H1 (cell line): ENCODE data around the gene MCM3AP. TPM values are rescaled to one million over a fixed set of nuclear protein-coding genes. Genes with fewer than 3 reads are reported as not detected.

Experiments
- POLR2AphosphoS5 ChIP-seq: IDR thresholded peaks from 2 replicates; pipeline ENCODE4 v1.6.1; 2011; ENCODE audit warnings: low read depth, low read length
- SAP30 ChIP-seq: fragments of 300-600 bp; sonication (generic); IDR thresholded peaks from 2 replicates; pipeline ENCODE4 v1.7.1; 2012; ENCODE audit warnings: low read length, moderate library complexity, mild to moderate bottlenecking, inconsistent platforms; ENCODE audit not compliant: insufficient read depth, insufficient replicate concordance
- polyA plus RNA-seq, 7 experiments: library from polyadenylated mRNA; depleted of rRNA in 3 of 7; stranded (reverse) in 5 of 7; unstranded in 2 of 7; fragments of >200 nt in 5 of 7; fragments of 200-250 nt in 2 of 7; gene quantifications; 1 replicate in 5 of 7; 2 replicates in 1 of 7; 4 replicates in 1 of 7; pipeline versions ENCODE4 v1.2.1 to v1.2.3, GENCODE V29; 2011 to 2013; ENCODE audit warnings: missing spikeins in 2 of 7, mixed read lengths in 2 of 7
- total RNA-seq: library from RNA; stranded (reverse); fragmentation: NEBNext Ultra II Directional; extraction: Animal tissue kit (Norgen Biotek cat#: 25700); gene quantifications from 2 replicates; pipeline ENCODE4 v1.2.1, GENCODE V29; 2021
- TF ChIP-seq, protein P1 (sequence below): fragments of 300-600 bp; sonication (generic); IDR thresholded peaks from 2 replicates; pipeline ENCODE4 v1.7.1; 2012; ENCODE audit warnings: low read length, moderate library complexity, mild to moderate bottlenecking, inconsistent platforms; ENCODE audit not compliant: insufficient replicate concordance

MCM3AP gene
- total and polyA plus RNA-seq, 2 of the 8 experiments (the other 6 are each of a cell fraction or from before 2014, with no cell fraction given) = 37.2 to 119 TPM

DNA sequence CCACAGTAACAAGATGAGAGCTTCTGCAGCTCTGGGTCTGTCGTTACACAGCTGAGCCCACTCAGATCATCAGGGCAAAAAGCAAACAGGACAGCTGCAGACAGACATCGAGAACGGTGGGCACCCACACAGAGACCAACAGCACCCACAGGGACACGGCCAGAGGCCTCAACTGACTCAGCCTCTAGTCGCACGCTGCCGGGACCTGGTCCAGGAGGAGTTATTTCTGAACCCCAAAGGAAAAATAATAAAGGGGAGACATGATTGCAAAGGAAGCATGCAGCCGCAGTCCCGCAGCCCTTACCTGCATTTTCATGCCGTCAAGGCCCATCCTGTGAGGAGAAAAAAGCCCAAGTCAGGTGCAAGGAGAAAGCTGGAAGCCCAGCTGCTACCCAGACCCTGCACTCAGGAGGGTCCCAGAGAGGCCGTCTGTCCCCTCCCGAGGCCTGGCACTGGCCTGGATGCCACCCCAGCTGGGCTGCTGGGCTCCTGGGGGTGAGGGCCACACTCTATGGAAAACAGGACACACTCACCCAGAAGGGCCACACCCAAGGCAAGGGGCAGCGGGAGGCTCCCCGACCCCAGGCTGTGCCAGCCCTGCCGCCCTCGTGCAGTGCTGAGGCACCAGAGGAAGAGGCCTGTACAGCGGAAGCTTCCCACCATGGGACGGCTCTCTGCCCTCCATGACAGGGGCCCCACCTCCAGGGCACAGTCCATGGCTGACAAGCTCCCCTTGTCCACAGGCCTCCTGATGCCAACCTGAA, 72.5 kb downstream of the MCM3AP start (continued):
- no peak for TF ChIP-seq POLR2AphosphoS5
- TF ChIP-seq, protein P1, sequence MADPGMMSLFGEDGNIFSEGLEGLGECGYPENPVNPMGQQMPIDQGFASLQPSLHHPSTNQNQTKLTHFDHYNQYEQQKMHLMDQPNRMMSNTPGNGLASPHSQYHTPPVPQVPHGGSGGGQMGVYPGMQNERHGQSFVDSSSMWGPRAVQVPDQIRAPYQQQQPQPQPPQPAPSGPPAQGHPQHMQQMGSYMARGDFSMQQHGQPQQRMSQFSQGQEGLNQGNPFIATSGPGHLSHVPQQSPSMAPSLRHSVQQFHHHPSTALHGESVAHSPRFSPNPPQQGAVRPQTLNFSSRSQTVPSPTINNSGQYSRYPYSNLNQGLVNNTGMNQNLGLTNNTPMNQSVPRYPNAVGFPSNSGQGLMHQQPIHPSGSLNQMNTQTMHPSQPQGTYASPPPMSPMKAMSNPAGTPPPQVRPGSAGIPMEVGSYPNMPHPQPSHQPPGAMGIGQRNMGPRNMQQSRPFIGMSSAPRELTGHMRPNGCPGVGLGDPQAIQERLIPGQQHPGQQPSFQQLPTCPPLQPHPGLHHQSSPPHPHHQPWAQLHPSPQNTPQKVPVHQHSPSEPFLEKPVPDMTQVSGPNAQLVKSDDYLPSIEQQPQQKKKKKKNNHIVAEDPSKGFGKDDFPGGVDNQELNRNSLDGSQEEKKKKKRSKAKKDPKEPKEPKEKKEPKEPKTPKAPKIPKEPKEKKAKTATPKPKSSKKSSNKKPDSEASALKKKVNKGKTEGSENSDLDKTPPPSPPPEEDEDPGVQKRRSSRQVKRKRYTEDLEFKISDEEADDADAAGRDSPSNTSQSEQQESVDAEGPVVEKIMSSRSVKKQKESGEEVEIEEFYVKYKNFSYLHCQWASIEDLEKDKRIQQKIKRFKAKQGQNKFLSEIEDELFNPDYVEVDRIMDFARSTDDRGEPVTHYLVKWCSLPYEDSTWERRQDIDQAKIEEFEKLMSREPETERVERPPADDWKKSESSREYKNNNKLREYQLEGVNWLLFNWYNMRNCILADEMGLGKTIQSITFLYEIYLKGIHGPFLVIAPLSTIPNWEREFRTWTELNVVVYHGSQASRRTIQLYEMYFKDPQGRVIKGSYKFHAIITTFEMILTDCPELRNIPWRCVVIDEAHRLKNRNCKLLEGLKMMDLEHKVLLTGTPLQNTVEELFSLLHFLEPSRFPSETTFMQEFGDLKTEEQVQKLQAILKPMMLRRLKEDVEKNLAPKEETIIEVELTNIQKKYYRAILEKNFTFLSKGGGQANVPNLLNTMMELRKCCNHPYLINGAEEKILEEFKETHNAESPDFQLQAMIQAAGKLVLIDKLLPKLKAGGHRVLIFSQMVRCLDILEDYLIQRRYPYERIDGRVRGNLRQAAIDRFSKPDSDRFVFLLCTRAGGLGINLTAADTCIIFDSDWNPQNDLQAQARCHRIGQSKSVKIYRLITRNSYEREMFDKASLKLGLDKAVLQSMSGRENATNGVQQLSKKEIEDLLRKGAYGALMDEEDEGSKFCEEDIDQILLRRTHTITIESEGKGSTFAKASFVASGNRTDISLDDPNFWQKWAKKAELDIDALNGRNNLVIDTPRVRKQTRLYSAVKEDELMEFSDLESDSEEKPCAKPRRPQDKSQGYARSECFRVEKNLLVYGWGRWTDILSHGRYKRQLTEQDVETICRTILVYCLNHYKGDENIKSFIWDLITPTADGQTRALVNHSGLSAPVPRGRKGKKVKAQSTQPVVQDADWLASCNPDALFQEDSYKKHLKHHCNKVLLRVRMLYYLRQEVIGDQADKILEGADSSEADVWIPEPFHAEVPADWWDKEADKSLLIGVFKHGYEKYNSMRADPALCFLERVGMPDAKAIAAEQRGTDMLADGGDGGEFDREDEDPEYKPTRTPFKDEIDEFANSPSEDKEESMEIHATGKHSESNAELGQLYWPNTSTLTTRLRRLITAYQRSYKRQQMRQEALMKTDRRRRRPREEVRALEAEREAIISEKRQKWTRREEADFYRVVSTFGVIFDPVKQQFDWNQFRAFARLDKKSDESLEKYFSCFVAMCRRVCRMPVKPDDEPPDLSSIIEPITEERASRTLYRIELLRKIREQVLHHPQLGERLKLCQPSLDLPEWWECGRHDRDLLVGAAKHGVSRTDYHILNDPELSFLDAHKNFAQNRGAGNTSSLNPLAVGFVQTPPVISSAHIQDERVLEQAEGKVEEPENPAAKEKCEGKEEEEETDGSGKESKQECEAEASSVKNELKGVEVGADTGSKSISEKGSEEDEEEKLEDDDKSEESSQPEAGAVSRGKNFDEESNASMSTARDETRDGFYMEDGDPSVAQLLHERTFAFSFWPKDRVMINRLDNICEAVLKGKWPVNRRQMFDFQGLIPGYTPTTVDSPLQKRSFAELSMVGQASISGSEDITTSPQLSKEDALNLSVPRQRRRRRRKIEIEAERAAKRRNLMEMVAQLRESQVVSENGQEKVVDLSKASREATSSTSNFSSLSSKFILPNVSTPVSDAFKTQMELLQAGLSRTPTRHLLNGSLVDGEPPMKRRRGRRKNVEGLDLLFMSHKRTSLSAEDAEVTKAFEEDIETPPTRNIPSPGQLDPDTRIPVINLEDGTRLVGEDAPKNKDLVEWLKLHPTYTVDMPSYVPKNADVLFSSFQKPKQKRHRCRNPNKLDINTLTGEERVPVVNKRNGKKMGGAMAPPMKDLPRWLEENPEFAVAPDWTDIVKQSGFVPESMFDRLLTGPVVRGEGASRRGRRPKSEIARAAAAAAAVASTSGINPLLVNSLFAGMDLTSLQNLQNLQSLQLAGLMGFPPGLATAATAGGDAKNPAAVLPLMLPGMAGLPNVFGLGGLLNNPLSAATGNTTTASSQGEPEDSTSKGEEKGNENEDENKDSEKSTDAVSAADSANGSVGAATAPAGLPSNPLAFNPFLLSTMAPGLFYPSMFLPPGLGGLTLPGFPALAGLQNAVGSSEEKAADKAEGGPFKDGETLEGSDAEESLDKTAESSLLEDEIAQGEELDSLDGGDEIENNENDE = no peak
- no peak for TF ChIP-seq SAP30
